Neural cell (in vitro differentiated cells): Measurements from ENCODE around the gene ELMO2.

Experiments
- POLR2AphosphoS5 ChIP-seq: IDR thresholded peaks from 2 replicates; pipeline ENCODE4 v1.6.1; 2012
- TF ChIP-seq, protein P1 (sequence below): fragments of 450-650 bp; IDR thresholded peaks from 2 replicates; pipeline ENCODE4 v1.5.1; 2014; ENCODE audit warnings: antibody characterized with exemption, mild to moderate bottlenecking, moderate library complexity; ENCODE audit not compliant: poor library complexity, severe bottlenecking

DNA sequence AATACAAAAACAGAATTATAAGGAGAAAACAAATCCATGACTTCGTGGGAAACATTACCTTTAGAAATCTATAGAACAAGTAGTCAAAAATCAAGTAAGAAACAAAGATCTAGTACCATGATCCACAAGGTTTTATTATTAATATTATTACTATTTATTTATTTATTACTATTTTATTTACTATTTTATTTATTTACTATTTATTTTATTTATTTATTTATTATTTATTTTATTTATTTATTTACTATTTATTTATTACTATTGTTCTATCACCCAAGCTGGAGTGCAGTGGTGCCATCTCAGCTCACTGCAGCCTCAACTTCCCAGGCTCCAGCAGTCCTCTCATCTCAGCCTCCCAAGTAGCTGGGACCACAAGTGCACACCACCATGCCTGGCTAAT is 13.5 kb upstream of the ELMO2 start:
- TF ChIP-seq, protein P1, sequence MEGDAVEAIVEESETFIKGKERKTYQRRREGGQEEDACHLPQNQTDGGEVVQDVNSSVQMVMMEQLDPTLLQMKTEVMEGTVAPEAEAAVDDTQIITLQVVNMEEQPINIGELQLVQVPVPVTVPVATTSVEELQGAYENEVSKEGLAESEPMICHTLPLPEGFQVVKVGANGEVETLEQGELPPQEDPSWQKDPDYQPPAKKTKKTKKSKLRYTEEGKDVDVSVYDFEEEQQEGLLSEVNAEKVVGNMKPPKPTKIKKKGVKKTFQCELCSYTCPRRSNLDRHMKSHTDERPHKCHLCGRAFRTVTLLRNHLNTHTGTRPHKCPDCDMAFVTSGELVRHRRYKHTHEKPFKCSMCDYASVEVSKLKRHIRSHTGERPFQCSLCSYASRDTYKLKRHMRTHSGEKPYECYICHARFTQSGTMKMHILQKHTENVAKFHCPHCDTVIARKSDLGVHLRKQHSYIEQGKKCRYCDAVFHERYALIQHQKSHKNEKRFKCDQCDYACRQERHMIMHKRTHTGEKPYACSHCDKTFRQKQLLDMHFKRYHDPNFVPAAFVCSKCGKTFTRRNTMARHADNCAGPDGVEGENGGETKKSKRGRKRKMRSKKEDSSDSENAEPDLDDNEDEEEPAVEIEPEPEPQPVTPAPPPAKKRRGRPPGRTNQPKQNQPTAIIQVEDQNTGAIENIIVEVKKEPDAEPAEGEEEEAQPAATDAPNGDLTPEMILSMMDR, result no peak
- TF ChIP-seq POLR2AphosphoS5, result no peak
